Suprapubic skin (tissue), 3 donors: ENCODE data around the gene MLXIPL.

Source experiments
- CTCF ChIP-seq, 2 donors: fragments of 200-600 bp in 1 of 2; fragments of 450-650 bp in 1 of 2; sonication (generic) in 1 of 2; IDR thresholded peaks; one replicate each; pipeline ENCODE4 v1.5.1; 2016 to 2019; ENCODE audit warnings: antibody characterized with exemption in 2 of 2, mild to moderate bottlenecking in 1 of 2, moderate library complexity in 1 of 2
- EP300 ChIP-seq: sonication (generic); formaldehyde crosslinking; IDR thresholded peaks from one replicate; pipeline ENCODE4 v1.6.1; 2017; ENCODE audit warnings: antibody characterized with exemption
- POLR2A ChIP-seq, 2 donors: fragments of 450-650 bp; IDR thresholded peaks; one replicate each; pipeline ENCODE4 v1.6.1; 2017; ENCODE audit warnings: antibody characterized with exemption in 2 of 2, mild to moderate bottlenecking in 2 of 2, moderate library complexity in 2 of 2

DNA sequence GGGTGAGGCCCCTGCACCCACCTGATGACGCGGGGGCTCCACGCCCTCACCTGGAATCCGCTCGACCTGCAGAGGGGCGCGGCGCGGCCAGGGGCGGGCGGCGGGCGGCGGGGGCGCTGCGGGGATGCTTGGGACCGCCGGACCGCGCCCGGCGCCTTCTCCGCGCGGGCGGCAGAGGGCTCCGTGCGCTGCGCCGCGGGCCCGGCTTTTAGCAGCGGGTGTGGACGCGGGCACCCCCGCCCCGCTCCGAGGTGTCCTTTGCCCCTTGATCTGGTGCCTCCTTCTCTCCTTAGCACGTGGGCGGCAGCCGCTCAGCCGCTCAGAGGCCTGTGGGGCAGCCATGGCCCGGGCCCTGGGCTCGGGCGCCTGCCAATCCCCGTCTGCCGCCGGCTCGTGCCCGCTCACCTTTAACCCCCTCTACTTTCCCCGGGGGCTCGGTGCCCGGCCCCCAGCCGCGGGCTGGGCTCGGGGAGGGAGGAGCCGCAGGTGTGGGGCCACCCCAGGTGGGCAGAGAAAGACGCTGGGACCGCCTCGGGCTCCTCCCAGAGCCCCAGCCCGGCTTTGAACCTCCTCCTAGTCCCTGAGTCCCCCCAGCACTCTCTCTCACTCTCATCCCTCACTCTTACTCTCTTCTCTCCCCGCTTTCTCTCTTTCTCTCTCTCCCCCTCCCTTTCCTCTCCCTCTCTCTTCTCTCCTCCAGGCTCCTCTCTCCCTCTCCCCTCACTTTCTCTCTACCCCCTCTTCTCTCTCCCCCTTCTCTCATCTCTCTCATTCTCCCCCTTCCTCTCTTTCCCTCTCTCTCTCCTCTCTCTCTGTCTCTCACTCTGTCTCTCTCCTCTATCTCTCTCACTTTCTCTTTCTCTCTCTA is 23.6 kb upstream of the MLXIPL start:
- TF ChIP-seq POLR2A (IDR thresholded peaks at IDR 0.05) = no peak
- TF ChIP-seq CTCF (IDR thresholded peaks at IDR 0.05) = peak in 1 of 2 donors; percentile 10
- no peak for TF ChIP-seq EP300
